ENCODE data around the gene KLHL5.

KLHL5 gene

DNA sequence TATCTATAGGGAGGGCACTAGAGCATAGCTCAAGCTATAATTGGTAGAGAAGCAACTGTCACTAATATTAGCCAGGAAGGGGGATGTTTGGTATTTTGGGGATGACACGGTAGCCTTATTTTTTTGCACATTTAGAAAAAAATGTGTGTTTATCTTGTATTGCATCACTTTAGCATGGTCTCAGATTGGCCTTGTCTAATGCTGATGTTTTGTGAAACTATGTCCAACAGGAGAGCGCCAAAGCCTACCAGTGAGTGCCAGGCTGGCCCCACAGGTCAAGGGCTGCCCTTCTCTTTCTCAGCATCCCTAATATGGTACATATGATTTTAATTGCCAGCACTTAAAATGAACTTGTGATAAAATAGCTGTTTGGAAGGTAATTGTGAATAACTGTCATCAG lies 95.5 kb downstream of the KLHL5 start:
- Histone ChIP-seq H3K4me2 (ENCODE audit: insufficient read depth, low read length) (no peak overlapping the region), H4K20me1 (ENCODE audit: insufficient read depth, low read length) (no peaks in the 10 kb centered on the region), H3K9ac (ENCODE audit: low read depth, low read length) (no peak overlapping the region), H3K9me3 (ENCODE audit: insufficient read depth, low read length, severe bottlenecking) (no peaks in the 10 kb centered on the region), H3K4me3 (ENCODE audit: low read depth in 1 of 2, low read length in 2 of 2) (no peak overlapping the region), H3K27me3 (ENCODE audit: insufficient read depth, low read length, poor library complexity) (no peaks in the 10 kb centered on the region), H2AFZ (ENCODE audit: low read depth, low read length) (no peak overlapping the region), H3K4me1 (ENCODE audit: insufficient read depth, low read length) (no peaks in the 10 kb centered on the region), H3K36me3 (ENCODE audit: insufficient read depth, low read length) (no peaks in the 10 kb centered on the region), H3K79me2 (ENCODE audit: insufficient read depth, low read length) (no peaks in the 10 kb centered on the region), H3K27ac (ENCODE audit: low read length) (no peak overlapping the region)
- ATAC-seq (ENCODE audit: insufficient read depth, low read depth) (no peak), DNase-seq (no peak)
- TF ChIP-seq EZH2 (IDR thresholded peaks at IDR 0.05; ENCODE audit: borderline replicate concordance, low read depth, low read length, severe bottlenecking), result no peak
- TF ChIP-seq, protein P1, sequence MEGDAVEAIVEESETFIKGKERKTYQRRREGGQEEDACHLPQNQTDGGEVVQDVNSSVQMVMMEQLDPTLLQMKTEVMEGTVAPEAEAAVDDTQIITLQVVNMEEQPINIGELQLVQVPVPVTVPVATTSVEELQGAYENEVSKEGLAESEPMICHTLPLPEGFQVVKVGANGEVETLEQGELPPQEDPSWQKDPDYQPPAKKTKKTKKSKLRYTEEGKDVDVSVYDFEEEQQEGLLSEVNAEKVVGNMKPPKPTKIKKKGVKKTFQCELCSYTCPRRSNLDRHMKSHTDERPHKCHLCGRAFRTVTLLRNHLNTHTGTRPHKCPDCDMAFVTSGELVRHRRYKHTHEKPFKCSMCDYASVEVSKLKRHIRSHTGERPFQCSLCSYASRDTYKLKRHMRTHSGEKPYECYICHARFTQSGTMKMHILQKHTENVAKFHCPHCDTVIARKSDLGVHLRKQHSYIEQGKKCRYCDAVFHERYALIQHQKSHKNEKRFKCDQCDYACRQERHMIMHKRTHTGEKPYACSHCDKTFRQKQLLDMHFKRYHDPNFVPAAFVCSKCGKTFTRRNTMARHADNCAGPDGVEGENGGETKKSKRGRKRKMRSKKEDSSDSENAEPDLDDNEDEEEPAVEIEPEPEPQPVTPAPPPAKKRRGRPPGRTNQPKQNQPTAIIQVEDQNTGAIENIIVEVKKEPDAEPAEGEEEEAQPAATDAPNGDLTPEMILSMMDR (IDR thresholded peaks at IDR 0.05; ENCODE audit: borderline replicate concordance, extremely low read depth, low read length, poor library complexity, severe bottlenecking), result no peak

DNA sequence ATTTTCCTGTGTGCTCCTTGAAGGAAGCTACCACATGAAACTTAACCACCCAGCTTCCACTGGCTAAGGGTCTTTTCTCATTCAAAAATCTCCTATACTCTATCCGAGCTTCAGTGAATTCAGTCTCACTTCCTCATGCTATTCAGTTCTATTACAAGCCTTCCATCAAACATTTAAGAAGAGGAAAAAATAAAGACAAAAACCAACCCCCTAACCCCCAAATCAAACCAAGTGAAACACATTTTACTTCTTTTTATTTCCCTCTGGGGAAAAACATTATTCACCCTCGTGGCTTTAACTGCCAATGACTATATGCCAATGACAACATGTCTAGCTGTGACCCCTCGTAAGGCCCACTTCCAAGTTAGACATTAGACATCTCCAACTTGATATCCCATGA lies 104.1 kb downstream of the KLHL5 start:
- Histone ChIP-seq H3K9ac (ENCODE audit: low read depth, low read length) (no peak overlapping the region), H4K20me1 (ENCODE audit: insufficient read depth, low read length) (no peaks in the 10 kb centered on the region), H3K4me2 (ENCODE audit: insufficient read depth, low read length) (no peak overlapping the region)

GRCh38 chr4:39166669-39167068 lies 104.6 kb downstream of the KLHL5 start:
- Histone ChIP-seq H3K27ac (ENCODE audit: low read length) (no peak overlapping the region), H4K20me1 (ENCODE audit: insufficient read depth, low read length) (no peaks in the 10 kb centered on the region), H3K9me3 (ENCODE audit: insufficient read depth, low read length, severe bottlenecking) (no peaks in the 10 kb centered on the region), H2AFZ (ENCODE audit: low read depth, low read length) (no peak overlapping the region), H3K79me2 (ENCODE audit: insufficient read depth, low read length) (no peaks in the 10 kb centered on the region), H3K9ac (ENCODE audit: low read depth, low read length) (no peak overlapping the region), H3K4me3 (ENCODE audit: low read depth in 1 of 2, low read length in 2 of 2) (no peak overlapping the region), H3K27me3 (ENCODE audit: insufficient read depth, low read length, poor library complexity) (no peaks in the 10 kb centered on the region), H3K36me3 (ENCODE audit: insufficient read depth, low read length) (no peaks in the 10 kb centered on the region), H3K4me1 (ENCODE audit: insufficient read depth, low read length) (no peaks in the 10 kb centered on the region), H3K4me2 (ENCODE audit: insufficient read depth, low read length) (no peak overlapping the region)
- TF ChIP-seq EZH2 (IDR thresholded peaks at IDR 0.05; ENCODE audit: borderline replicate concordance, low read depth, low read length, severe bottlenecking), result no peak
- TF ChIP-seq, protein P1 (IDR thresholded peaks at IDR 0.05; ENCODE audit: borderline replicate concordance, extremely low read depth, low read length, poor library complexity, severe bottlenecking), result no peak
- DNase-seq, result no peak
- ATAC-seq (ENCODE audit: insufficient read depth, low read depth), result no peak

More for the DNA sequence above, 104.1 kb downstream of the KLHL5 start:
- no peaks in the 10 kb centered on the region for H3K4me1 ChIP-seq (ENCODE audit: insufficient read depth, low read length)
- ATAC-seq (ENCODE audit: insufficient read depth, low read depth), result no peak
- no peaks in the 10 kb centered on the region for H3K36me3 ChIP-seq (ENCODE audit: insufficient read depth, low read length)
- no peaks in the 10 kb centered on the region for H3K27me3 ChIP-seq (ENCODE audit: insufficient read depth, low read length, poor library complexity)
- H2AFZ ChIP-seq (ENCODE audit: low read depth, low read length), result no peak overlapping the region
- TF ChIP-seq, protein P1 (IDR thresholded peaks at IDR 0.05; ENCODE audit: borderline replicate concordance, extremely low read depth, low read length, poor library complexity, severe bottlenecking), result no peak
- TF ChIP-seq EZH2 (IDR thresholded peaks at IDR 0.05; ENCODE audit: borderline replicate concordance, low read depth, low read length, severe bottlenecking), result no peak
- no peak overlapping the region for H3K27ac ChIP-seq (ENCODE audit: low read length)
- no peak overlapping the region for H3K4me3 ChIP-seq (ENCODE audit: low read depth in 1 of 2, low read length in 2 of 2)
- no peaks in the 10 kb centered on the region for H3K9me3 ChIP-seq (ENCODE audit: insufficient read depth, low read length, severe bottlenecking)
- no peaks in the 10 kb centered on the region for H3K79me2 ChIP-seq (ENCODE audit: insufficient read depth, low read length)
- no peak for DNase-seq

- Histone ChIP-seq H3K9me3 (ENCODE audit: insufficient read depth, low read length, severe bottlenecking) (no peaks in the 10 kb centered on the region), H3K4me2 (ENCODE audit: insufficient read depth, low read length) (no peak overlapping the region), H3K4me3 (ENCODE audit: low read depth in 1 of 2, low read length in 2 of 2) (no peak overlapping the region), H2AFZ (ENCODE audit: low read depth, low read length) (no peak overlapping the region), H3K4me1 (ENCODE audit: insufficient read depth, low read length) (no peaks in the 10 kb centered on the region), H3K9ac (ENCODE audit: low read depth, low read length) (no peak overlapping the region), H3K79me2 (ENCODE audit: insufficient read depth, low read length) (no peaks in the 10 kb centered on the region), H4K20me1 (ENCODE audit: insufficient read depth, low read length) (no peaks in the 10 kb centered on the region), H3K36me3 (ENCODE audit: insufficient read depth, low read length) (no peaks in the 10 kb centered on the region), H3K27me3 (ENCODE audit: insufficient read depth, low read length, poor library complexity) (no peaks in the 10 kb centered on the region), H3K27ac (ENCODE audit: low read length) (no peak overlapping the region)
- DNase-seq (no peak), ATAC-seq (ENCODE audit: insufficient read depth, low read depth) (no peak)
- TF ChIP-seq, protein P1 (IDR thresholded peaks at IDR 0.05; ENCODE audit: borderline replicate concordance, extremely low read depth, low read length, poor library complexity, severe bottlenecking), result no peak
- TF ChIP-seq EZH2 (IDR thresholded peaks at IDR 0.05; ENCODE audit: borderline replicate concordance, low read depth, low read length, severe bottlenecking), result no peak
Observed at GRCh38 chr4:39169426-39169825, 107.4 kb downstream of the KLHL5 start.

All from DND-41 (cell line).